ENCODE measurements around the gene DAPL1.
"Not testable (repeated sequence)": the region's sequence is repeated elsewhere in the genome, so short reads cannot be mapped to it uniquely, and the experiment has no call there.

DAPL1 gene

GRCh38 chr2:158823486-158824237, 28.5 kb downstream of the DAPL1 start:
- DNase-seq (ENCODE audit: low spot score): no peak

GRCh38 chr2:158825021-158825420, 29.9 kb downstream of the DAPL1 start:
- no peak for DNase-seq (ENCODE audit: low spot score)

GRCh38 chr2:158826965-158827364, 31.8 kb downstream of the DAPL1 start:
- no peak for DNase-seq (ENCODE audit: low spot score)

- no peak for DNase-seq (ENCODE audit: low spot score)
Measured at GRCh38 chr2:158828378-158829164, 33.5 kb downstream of the DAPL1 start.

GRCh38 chr2:158829167-158829566, 34.0 kb downstream of the DAPL1 start:
- DNase-seq (ENCODE audit: low spot score): no peak

- no peak for DNase-seq (ENCODE audit: low spot score)
Measured at GRCh38 chr2:158830201-158830600, 35.1 kb downstream of the DAPL1 start.

- DNase-seq (ENCODE audit: low spot score): no peak
Measured at GRCh38 chr2:158835431-158835830, 40.3 kb downstream of the DAPL1 start.

- no peak for DNase-seq (ENCODE audit: low spot score)
Measured at GRCh38 chr2:158837645-158838044, 42.5 kb downstream of the DAPL1 start.

GRCh38 chr2:158841850-158842249, 46.7 kb downstream of the DAPL1 start:
- DNase-seq (ENCODE audit: low spot score): no peak

GRCh38 chr2:158845444-158845843, 50.3 kb downstream of the DAPL1 start:
- DNase-seq (ENCODE audit: low spot score): no peak

- no peak for DNase-seq (ENCODE audit: low spot score)
Measured at GRCh38 chr2:158845859-158846258, 50.7 kb downstream of the DAPL1 start.

- not testable (repeated sequence) for DNase-seq (ENCODE audit: low spot score)
Measured at GRCh38 chr2:158847526-158847925, 52.4 kb downstream of the DAPL1 start.

GRCh38 chr2:158848031-158848970, 53.2 kb downstream of the DAPL1 start:
- not testable (repeated sequence) for DNase-seq (ENCODE audit: low spot score)

- DNase-seq (ENCODE audit: low spot score): not testable (repeated sequence)
Measured at GRCh38 chr2:158860179-158860578, 65.1 kb downstream of the DAPL1 start.

GRCh38 chr2:158861626-158862025, 66.5 kb downstream of the DAPL1 start:
- not testable (repeated sequence) for DNase-seq (ENCODE audit: low spot score)

- DNase-seq (ENCODE audit: low spot score): not testable (repeated sequence)
Measured at GRCh38 chr2:158865469-158865868, 70.4 kb downstream of the DAPL1 start.
